B cell (primary cell): ENCODE data around the gene XPC.

Source experiments
- EZH2 ChIP-seq: IDR thresholded peaks from 2 replicates; pipeline ENCODE4 v1.6.1; 2012; ENCODE audit warnings: borderline replicate concordance, low read depth, mild to moderate bottlenecking, moderate library complexity, low read length; ENCODE audit not compliant: insufficient read depth, poor library complexity, severe bottlenecking
- TF ChIP-seq, protein P1 (sequence below): fragments of 200-600 bp; IDR thresholded peaks from one replicate; pipeline ENCODE4 v1.8.0; 2022; ENCODE audit warnings: antibody characterized with exemption, mild to moderate bottlenecking

DNA sequence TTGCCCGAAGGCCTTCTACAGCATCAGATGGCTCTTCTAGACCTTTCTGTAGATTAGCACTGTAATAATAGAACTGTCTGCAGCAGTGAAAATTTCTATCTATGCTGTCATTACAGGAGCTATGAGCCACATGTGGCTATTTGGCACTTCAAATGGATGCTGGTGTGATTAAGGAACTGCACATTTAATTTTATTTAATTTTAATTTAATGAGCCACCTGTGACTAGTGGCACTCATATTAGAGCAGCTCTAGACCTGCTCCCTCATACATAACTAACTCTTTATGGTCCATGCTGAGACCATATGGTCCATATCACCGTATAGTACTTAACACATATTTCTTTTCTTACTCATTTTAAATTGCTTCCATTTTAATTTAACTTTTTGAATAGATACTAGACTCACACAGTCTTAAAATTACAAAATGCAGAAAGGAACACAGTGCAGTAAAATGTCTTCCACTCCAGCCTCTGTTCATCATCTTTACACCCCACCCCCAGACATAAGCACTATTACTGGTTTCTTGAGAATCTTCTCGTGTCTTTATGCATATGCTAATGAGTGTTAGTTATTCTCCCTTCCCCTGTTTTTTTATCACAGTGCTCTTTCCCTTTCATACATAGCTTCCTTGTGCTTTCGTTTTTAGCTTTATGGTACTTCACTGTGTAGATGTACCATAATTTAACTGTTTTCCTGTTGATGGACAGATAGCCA is 9.8 kb upstream of the XPC start:
- no peak for TF ChIP-seq EZH2
- TF ChIP-seq, protein P1, sequence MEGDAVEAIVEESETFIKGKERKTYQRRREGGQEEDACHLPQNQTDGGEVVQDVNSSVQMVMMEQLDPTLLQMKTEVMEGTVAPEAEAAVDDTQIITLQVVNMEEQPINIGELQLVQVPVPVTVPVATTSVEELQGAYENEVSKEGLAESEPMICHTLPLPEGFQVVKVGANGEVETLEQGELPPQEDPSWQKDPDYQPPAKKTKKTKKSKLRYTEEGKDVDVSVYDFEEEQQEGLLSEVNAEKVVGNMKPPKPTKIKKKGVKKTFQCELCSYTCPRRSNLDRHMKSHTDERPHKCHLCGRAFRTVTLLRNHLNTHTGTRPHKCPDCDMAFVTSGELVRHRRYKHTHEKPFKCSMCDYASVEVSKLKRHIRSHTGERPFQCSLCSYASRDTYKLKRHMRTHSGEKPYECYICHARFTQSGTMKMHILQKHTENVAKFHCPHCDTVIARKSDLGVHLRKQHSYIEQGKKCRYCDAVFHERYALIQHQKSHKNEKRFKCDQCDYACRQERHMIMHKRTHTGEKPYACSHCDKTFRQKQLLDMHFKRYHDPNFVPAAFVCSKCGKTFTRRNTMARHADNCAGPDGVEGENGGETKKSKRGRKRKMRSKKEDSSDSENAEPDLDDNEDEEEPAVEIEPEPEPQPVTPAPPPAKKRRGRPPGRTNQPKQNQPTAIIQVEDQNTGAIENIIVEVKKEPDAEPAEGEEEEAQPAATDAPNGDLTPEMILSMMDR, result no peak
